Fibroblast of pulmonary artery (primary cell): ENCODE data around the gene ADAT3.

ENCODE experiments used
- DNase-seq: peaks from one replicate; pipeline ENCODE4 v3.0.0-alpha.2; 2010; ENCODE audit warnings: low read depth
- H3K4me3 ChIP-seq: replicated peaks from 2 replicates; pipeline ENCODE4 v1.5.1; 2011; ENCODE audit warnings: low read depth, mild to moderate bottlenecking, control low read depth, low read length, moderate library complexity
- CTCF ChIP-seq: IDR thresholded peaks from 2 replicates; pipeline ENCODE4 v1.5.1; 2011; ENCODE audit warnings: mild to moderate bottlenecking, control low read depth, low read length, inconsistent platforms; ENCODE audit errors: missing control alignments

Gene ADAT3

GRCh38 chr19:1955171-1956121, 50.2 kb downstream of the ADAT3 start:
- no peak for TF ChIP-seq CTCF
- no peak for DNase-seq
- H3K4me3 ChIP-seq: no peak overlapping the region

GRCh38 chr19:1956122-1956494, 50.9 kb downstream of the ADAT3 start:
- no peak overlapping the region for H3K4me3 ChIP-seq
- TF ChIP-seq CTCF: no peak

GRCh38 chr19:1956868-1957492, 51.8 kb downstream of the ADAT3 start:
- DNase-seq: no peak
- no peak for TF ChIP-seq CTCF
- H3K4me3 ChIP-seq: no peak overlapping the region

More at GRCh38 chr19:1956122-1956494, 50.9 kb downstream of the ADAT3 start:
- no peak for DNase-seq

- DNase-seq: no peak
- no peak for TF ChIP-seq CTCF
- H3K4me3 ChIP-seq: no peak overlapping the region
Measured at GRCh38 chr19:1957562-1958248, 52.5 kb downstream of the ADAT3 start.

- DNase-seq: no peak
- no peak for TF ChIP-seq CTCF
- H3K4me3 ChIP-seq: no peak overlapping the region
Measured at GRCh38 chr19:1959928-1960589, 54.9 kb downstream of the ADAT3 start.

- H3K4me3 ChIP-seq: no peak overlapping the region
- DNase-seq: no peak
- no peak for TF ChIP-seq CTCF
Measured at GRCh38 chr19:1961000-1961883, 56.0 kb downstream of the ADAT3 start.
